H7 (cell line): Measurements from ENCODE around the gene PPA2. TPM values are rescaled to one million over a fixed set of nuclear protein-coding genes. Genes with fewer than 3 reads are reported as not detected.
"Not testable (repeated sequence)": the region's sequence is repeated elsewhere in the genome, so short reads cannot be mapped to it uniquely, and the experiment has no call there.

Experiments
- DNase-seq: peaks from one replicate; pipeline ENCODE4 v3.0.0; 2012
- H3K27me3 ChIP-seq: 2 replicates; pipeline ENCODE4 v1.6.0; 2011; ENCODE audit warnings: mild to moderate bottlenecking, low read length; ENCODE audit not compliant: control insufficient read depth, insufficient read depth
- H3K36me3 ChIP-seq: replicated peaks from 2 replicates; pipeline ENCODE4 v1.5.1; 2011; ENCODE audit warnings: low read length; ENCODE audit not compliant: control insufficient read depth, insufficient read depth
- H3K4me3 ChIP-seq: 2 replicates; pipeline ENCODE4 v1.5.1; 2011; ENCODE audit warnings: low read depth, mild to moderate bottlenecking, control low read depth, low read length, moderate library complexity; ENCODE audit not compliant: insufficient read depth
- total RNA-seq: library from RNA; depleted of rRNA; stranded (reverse); fragments of >200 nt; shearing (Covaris generic); gene quantifications from 2 replicates; pipeline ENCODE4 v1.2.3, GENCODE V29; 2014

PPA2 gene
- total RNA-seq, 1 experiment from 2014 or later = 82.4 TPM

DNA sequence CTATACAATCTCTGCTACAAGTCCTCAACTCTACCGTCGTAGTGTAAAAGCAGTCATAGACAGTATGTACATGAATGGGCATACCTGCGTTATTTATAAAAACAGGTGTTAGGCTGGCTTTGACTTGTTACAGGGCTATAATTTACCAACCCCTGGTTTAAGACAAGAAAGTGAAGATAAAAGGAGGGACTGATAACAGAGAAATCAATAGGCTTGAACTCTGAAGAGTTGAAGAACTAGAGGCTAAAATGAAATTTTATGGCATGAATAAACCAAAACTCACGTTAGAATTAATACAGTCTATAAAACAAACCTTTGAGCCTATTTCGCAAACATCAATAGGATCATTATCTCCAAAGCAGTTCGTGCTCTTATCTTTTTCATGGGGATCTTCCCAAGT, 36.2 kb downstream of the PPA2 start:
- H3K27me3 ChIP-seq = no peaks in the 10 kb centered on the region
- H3K36me3 ChIP-seq = no peaks in the 10 kb centered on the region; the same call in 1 of the 2 replicates
- H3K4me3 ChIP-seq = no peak overlapping the region
- DNase-seq = no peak

DNA sequence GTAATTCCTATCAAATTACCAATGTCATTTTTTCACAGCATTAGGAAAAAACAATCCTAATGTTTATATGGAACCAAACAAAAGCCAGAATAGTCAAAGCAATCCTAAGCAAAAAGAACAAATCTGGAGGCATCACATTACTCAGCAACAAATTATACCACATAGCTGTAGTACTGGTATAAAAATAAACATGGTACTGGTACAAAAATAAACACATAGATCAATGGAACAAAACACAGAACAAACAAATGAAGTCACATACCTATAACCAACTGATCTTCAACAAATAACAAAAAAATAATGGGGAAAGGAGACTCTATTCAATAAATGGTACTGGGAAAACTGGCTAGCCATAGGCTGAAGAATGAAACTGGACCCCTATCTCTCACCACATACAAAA, 37.4 kb downstream of the PPA2 start:
- no peak for DNase-seq
- no peak overlapping the region for H3K4me3 ChIP-seq
- H3K27me3 ChIP-seq = no peaks in the 10 kb centered on the region
- H3K36me3 ChIP-seq = no peaks in the 10 kb centered on the region; the same call in 1 of the 2 replicates

DNA sequence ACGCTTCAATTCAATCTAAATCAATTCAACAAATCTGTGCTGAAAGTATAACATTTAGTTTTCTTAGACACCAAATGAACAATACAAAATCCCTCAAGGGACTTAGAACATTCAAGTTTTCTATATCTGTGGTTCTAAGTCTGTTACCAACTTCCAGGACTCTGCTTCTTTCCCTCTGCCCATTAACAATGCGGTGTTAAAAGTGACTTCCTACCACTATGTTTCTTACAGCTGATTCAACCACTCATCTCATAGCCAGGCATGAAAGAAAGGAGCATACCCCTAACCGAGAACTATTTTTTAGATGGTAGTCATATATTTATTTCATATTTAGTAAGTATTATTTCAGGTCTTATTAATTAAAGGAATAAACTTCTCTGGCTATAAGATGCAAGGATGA, 38.9 kb downstream of the PPA2 start:
- Histone ChIP-seq H3K27me3 (no peaks in the 10 kb centered on the region), H3K4me3 (no peak overlapping the region), H3K36me3 (no peaks in the 10 kb centered on the region; the same call in 1 of the 2 replicates)
- DNase-seq = no peak

DNA sequence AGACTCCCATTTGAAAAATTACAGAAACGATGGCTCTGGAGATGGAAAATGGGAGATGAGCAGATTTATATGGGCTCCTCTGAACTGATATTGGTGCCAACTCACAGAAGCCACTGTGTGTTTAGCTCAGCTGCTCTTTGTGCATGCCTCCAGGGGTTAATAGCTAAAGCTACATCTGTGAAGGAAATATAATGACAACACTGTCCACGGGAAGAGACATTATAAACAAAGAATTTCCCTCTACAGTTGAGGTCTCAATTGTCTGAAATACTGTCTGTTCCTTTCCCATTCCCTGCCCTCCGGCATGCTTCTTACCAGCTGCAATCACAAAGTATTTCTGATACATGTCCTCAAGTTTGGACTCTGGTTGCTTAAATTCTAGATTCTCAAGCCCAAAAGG, 40.4 kb downstream of the PPA2 start:
- Histone ChIP-seq H3K4me3 (no peak overlapping the region), H3K36me3 (no peaks in the 10 kb centered on the region; the same call in 1 of the 2 replicates)

DNA sequence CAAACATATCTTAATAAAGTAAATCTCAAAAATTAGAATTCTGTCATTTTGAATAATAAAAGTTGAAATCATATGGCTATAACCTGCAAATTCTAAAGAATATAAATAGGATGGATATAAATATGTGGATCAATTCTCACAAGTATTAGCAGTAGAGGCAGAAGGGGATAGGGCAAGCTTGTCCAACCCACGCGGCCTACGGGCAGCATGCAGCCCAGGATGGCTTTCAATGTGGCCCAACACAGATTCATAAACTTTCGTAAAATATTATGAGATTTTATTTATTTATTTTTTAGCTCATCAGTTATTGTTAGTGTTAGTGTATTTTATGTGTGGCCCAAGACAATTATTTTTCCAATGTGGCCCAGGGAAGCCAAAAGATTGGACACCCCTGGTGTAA, 41.4 kb downstream of the PPA2 start:
- Histone ChIP-seq H3K4me3 (no peak overlapping the region), H3K36me3 (no peaks in the 10 kb centered on the region; the same call in 1 of the 2 replicates), H3K27me3 (no peaks in the 10 kb centered on the region)
- DNase-seq = no peak

More for the DNA sequence above, 40.4 kb downstream of the PPA2 start:
- no peaks in the 10 kb centered on the region for H3K27me3 ChIP-seq
- no peak for DNase-seq

DNA sequence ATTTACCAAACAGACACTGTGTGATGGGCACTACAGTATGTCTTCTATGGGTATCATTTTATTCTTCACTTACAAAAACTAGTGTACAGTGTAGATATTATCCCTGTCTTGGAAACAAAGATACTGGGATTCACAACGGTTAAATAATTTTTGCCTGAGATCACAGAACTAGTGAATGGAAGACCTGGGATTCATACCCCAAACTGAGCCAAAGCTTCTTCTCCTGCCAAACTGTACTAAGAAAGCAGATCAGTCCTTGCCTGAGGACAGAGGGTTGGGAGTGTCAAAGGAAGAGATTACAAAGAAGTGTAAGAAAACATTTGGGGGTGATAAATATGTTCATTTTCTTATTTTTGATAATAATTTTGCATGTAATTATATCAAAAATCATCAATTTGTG, 43.1 kb downstream of the PPA2 start:
- H3K36me3 ChIP-seq = no peaks in the 10 kb centered on the region; the same call in 1 of the 2 replicates
- H3K27me3 ChIP-seq = no peaks in the 10 kb centered on the region
- no peak overlapping the region for H3K4me3 ChIP-seq
- DNase-seq = no peak

DNA sequence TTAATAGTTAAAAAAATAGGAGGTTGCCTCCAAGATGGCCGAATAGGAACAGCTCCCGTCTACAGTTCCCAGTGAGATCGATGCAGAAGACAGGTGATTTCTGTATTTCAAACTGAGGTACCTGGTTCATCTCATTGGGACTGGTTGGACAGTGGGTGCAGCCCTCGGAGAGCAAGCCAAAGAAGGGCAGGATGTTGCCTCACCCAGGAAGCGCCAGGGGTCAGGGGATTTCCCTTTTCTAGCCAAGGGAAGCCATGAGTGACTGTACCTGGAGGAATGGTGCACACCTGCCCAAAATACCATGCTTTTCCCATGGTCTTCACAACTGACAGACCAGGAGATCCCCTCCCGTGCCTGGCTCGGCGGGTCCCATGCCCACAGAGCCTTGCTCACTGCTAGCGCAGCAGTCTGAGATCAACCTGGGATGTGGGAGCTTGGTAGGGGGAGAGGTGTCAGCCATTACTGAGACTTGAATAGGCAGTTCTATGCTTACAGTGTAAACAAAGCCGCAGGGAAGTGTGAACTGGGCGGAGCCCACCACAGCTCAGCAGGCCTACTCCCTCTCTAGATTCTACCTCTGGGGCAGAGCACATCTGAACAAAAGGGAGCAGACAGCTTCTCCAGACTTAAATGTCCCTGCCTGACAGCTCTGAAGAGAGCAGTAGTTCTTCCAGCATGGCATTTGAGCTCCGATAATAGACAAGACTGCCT, 47.5 kb downstream of the PPA2 start:
- H3K4me3 ChIP-seq = no peak overlapping the region
- no peaks in the 10 kb centered on the region; the same call in 1 of the 2 replicates for H3K36me3 ChIP-seq
- DNase-seq = no peak
- H3K27me3 ChIP-seq = no peaks in the 10 kb centered on the region

DNA sequence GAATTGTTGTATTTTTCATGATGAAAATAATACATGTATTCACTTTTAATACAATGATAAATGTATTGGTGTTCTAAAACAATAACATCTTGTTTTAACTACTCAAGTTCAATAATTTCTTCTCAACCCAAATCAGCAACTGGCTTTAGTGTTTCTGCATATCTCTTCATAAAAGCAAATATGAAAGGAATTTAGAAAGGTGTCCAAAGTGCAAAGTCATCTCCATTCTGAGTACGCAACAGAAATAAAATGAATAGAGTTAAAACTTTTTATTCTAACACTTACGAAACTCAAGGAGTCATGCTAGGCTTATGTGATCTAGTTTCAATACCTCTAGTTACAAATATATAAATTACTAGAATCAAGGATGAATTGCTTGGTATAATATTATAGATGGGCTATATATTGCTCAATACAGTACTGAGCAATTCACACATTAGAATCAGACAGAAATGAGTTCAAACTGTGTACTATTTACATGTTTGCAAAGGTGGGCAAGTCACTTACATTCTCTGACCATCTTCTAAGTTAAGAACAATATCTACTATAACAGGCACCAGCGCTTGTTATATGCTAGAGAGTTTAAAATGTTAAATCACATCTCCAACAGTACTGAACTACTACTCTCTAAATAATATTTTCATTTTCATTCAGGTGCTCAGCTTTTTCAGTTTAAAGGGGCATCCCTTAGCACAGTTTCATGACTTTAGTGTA, 51.5 kb downstream of the PPA2 start:
- DNase-seq = no peak
- Histone ChIP-seq H3K36me3 (no peaks in the 10 kb centered on the region; the same call in none of the 2 replicates), H3K4me3 (no peak overlapping the region), H3K27me3 (no peaks in the 10 kb centered on the region)

DNA sequence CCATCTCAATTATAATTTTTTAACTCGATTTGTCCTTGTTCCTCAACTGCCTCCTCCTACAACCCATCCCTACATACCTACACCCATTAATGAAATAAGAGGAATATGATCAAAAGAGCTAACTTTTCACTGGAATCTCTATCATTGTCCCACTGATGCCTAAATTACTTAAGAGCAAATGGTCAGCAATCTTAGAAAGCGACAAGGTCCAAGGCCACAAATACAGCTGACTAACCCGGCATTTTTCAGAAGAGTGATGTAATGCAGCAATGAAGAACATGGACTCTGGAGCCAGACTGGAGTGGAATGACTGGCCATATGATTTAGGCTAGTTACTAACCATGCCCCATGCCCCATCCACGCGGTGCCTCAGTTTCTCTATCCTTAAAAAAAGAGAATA, 56.2 kb downstream of the PPA2 start:
- DNase-seq = no peak

DNA sequence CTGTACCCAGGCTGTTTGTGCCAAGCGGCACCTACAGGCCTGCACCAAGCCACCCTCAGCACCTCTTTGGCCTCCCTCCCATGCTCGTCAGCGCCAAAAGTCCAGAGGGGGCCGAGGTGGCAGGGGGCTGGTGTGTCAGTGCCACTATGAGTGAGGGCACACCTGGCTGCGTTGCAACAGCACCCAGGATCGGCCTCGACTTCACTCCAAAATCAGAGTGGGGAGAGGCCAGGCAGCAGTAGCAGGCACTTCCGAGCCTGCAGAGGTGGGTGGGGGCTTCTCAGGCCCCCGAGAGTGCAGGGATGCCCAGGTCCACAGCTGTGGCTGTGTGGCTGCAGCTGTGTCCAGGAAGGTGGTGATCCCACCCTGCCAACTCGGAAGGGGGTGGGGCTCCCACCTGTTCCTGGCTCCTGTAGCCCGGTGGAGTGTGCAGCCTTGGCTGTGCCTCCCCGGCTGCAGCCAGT, 58.5 kb downstream of the PPA2 start:
- no peak for DNase-seq
- Histone ChIP-seq H3K4me3 (no peak overlapping the region), H3K27me3 (no peaks in the 10 kb centered on the region), H3K36me3 (peaks cover 1% of the 10 kb centered on the region; the same call in 1 of the 2 replicates)

More for the DNA sequence above, 56.2 kb downstream of the PPA2 start:
- no peaks in the 10 kb centered on the region for H3K27me3 ChIP-seq
- no peak overlapping the region for H3K4me3 ChIP-seq
- peaks cover 1% of the 10 kb centered on the region; the same call in 1 of the 2 replicates for H3K36me3 ChIP-seq

DNA sequence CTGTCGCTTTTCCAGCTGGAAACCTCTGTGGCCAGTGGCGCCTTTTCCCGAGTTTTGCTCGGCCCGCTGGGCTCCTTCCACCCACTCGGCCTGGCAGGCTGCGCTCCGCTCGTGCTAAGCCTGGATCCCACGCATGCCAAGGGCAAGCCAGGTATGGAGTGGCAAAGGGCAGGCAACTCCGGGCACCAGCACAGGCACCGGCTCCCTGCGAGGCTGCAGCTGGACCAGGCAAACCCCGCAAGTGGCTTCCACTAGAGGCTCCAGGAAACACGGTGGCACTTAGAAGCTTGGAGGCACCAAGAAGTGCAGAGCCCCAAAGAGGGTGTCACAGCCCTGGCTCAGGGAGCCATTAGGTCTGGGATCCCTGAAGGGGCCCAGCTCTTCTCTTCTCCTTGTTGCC, 59.5 kb downstream of the PPA2 start:
- H3K36me3 ChIP-seq = peaks cover 1% of the 10 kb centered on the region; the same call in 1 of the 2 replicates
- no peak overlapping the region for H3K4me3 ChIP-seq
- peak; percentile 8 for DNase-seq
- no peaks in the 10 kb centered on the region for H3K27me3 ChIP-seq

DNA sequence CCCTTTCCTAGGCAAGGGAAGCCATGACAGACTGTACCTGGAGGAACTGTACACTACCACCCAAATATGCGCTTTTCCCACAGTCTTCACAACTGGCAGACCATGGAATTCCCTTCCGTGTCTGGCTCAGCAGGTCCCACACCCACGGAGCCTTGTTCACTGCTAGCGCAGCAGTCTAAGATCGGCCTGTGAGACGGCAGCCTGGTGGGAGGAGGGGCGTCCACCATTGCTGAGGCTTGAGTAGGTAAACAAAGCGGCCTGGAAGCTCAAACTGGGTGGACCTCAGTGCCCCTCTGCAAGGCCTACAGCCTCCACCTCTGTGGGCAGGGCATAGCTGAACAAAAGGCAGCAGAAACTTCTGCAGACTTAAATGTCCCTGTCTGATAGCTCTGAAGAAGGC, 64.7 kb downstream of the PPA2 start:
- H3K36me3 ChIP-seq, H3K27me3 ChIP-seq, H3K4me3 ChIP-seq, DNase-seq: not testable (repeated sequence)

DNA sequence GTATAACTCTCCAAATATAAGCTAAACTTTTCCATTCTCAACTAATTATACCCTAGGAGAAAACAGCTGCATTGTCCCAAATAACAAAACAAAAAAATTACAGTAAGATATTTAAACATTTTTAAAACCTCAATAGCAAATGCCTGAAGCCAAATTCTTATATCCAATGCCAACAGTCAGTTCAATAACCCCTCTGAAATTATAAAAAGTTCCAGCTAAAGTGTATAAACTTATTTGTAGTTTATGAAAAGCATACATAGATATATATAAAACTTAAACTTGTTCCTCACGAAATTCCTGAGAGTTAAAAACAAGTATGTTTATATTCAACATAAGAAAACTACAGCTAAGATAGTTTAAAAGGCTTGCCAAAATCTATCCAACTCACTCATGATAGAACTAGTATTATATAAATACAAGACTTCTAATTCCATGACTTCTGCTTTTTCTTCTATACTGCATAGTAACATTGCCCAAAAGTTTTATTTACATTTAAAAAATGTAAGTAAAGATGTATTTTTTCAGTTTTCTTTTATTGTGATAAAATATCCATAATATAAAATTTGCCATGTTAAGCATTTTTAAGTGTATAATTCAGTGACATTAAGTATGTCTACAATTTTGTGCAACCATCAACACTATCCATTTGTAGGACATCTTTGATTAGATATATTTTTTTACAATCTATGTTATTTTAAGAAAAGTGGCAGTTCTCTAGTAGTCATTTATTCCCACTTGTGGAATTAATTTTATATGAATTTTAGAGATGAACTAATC, 72.8 kb downstream of the PPA2 start:
- no peak for DNase-seq
- Histone ChIP-seq H3K4me3 (no peak overlapping the region), H3K27me3 (no peaks in the 10 kb centered on the region), H3K36me3 (no peaks in the 10 kb centered on the region)

DNA sequence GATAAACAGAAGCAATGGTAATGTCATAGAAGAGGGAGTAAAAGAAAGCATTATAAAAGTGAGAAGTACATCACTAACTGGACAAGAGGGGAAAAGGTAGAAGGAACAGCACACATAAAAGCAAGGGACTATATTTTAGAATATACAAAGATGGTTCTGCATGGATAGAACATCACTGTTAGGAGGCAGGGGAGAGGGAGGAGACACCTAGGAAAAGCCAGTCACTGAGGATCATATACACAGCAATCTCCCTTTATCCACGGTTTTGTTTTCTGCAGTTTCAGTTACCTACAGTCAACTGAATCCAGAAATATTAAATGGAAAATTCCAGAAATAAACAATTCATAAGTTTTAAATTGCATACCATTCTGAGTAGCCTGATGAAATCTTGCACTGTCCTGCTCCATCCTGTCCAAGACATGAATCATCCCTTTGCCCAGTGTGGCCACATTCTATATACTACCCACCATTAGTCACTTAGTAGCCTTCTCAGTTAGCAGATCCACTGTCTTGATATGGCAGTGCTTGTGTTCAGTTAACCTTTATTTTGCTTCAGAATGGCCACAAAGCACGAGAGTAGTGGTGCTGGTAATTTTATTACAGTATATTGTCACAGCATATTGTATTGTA, 74.2 kb downstream of the PPA2 start:
- no peak overlapping the region for H3K4me3 ChIP-seq
- H3K36me3 ChIP-seq = no peaks in the 10 kb centered on the region
- no peaks in the 10 kb centered on the region for H3K27me3 ChIP-seq
- DNase-seq = no peak
